Measurements from ENCODE around the gene ZNF653.
"Not testable (repeated sequence)": the region's sequence is repeated elsewhere in the genome, so short reads cannot be mapped to it uniquely, and the experiment has no call there.

ZNF653 gene

GRCh38 chr19:11437955-11438354 is 67.7 kb downstream of the ZNF653 start:
- Histone ChIP-seq H3K9me3 (ENCODE audit: control insufficient read depth, insufficient read depth, low read depth, low read length) (no peaks in the 10 kb centered on the region), H3K27ac (ENCODE audit: low read depth, low read length) (no peak overlapping the region), H3K36me3 (ENCODE audit: control insufficient read depth, insufficient read depth, low read length) (peaks cover 62% of the 10 kb centered on the region), H3K4me3 (ENCODE audit: low read depth, low read length) (no peak overlapping the region), H3K4me1 (ENCODE audit: control insufficient read depth, insufficient read depth, low read length) (peaks cover 6% of the 10 kb centered on the region), H3K27me3 (ENCODE audit: control insufficient read depth, insufficient read depth, low read length) (no peaks in the 10 kb centered on the region), H3K9ac (ENCODE audit: low read length) (no peak overlapping the region)

- Histone ChIP-seq H3K27me3 (ENCODE audit: control insufficient read depth, insufficient read depth, low read length) (no peaks in the 10 kb centered on the region), H3K9me3 (ENCODE audit: control insufficient read depth, insufficient read depth, low read depth, low read length) (no peaks in the 10 kb centered on the region), H3K27ac (ENCODE audit: low read depth, low read length) (peak overlapping the region; percentile 88), H3K9ac (ENCODE audit: low read length) (peak overlapping the region; percentile 98), H3K4me3 (ENCODE audit: low read depth, low read length) (peak overlapping the region; percentile 100), H3K36me3 (ENCODE audit: control insufficient read depth, insufficient read depth, low read length) (peaks cover 41% of the 10 kb centered on the region), H3K4me1 (ENCODE audit: control insufficient read depth, insufficient read depth, low read length) (peaks cover 6% of the 10 kb centered on the region)
Measured at GRCh38 chr19:11435833-11436313, 69.8 kb downstream of the ZNF653 start.

GRCh38 chr19:11435057-11435832 is 70.4 kb downstream of the ZNF653 start, which contains the start of the genes ODAD3 and PRKCSH:
Gene ODAD3, minus strand, starts transcription at chr19:11435121. Its CDS starts 105 bp downstream, at chr19:11435016.
Gene PRKCSH, plus strand, starts transcription at chr19:11435635. Its CDS starts 483 bp downstream, at chr19:11436118.
- H3K4me1 ChIP-seq (ENCODE audit: control insufficient read depth, insufficient read depth, low read length) = peaks cover 6% of the 10 kb centered on the region
- H3K9ac ChIP-seq (ENCODE audit: low read length) = peak within 1 kb of the TSS; percentile 98
- H3K36me3 ChIP-seq (ENCODE audit: control insufficient read depth, insufficient read depth, low read length) = peaks cover 35% of the 10 kb centered on the region
- no peaks in the 10 kb centered on the region for H3K27me3 ChIP-seq (ENCODE audit: control insufficient read depth, insufficient read depth, low read length)
- peak within 1 kb of the TSS; percentile 88 for H3K27ac ChIP-seq (ENCODE audit: low read depth, low read length)
- no peaks in the 10 kb centered on the region for H3K9me3 ChIP-seq (ENCODE audit: control insufficient read depth, insufficient read depth, low read depth, low read length)
- peak within 1 kb of the TSS; percentile 100 for H3K4me3 ChIP-seq (ENCODE audit: low read depth, low read length)

GRCh38 chr19:11434703-11435056 is 71.0 kb downstream of the ZNF653 start:
- H3K4me1 ChIP-seq (ENCODE audit: control insufficient read depth, insufficient read depth, low read length) = peaks cover 6% of the 10 kb centered on the region
- H3K9me3 ChIP-seq (ENCODE audit: control insufficient read depth, insufficient read depth, low read depth, low read length) = no peaks in the 10 kb centered on the region
- no peaks in the 10 kb centered on the region for H3K27me3 ChIP-seq (ENCODE audit: control insufficient read depth, insufficient read depth, low read length)
- H3K27ac ChIP-seq (ENCODE audit: low read depth, low read length) = no peak overlapping the region
- H3K4me3 ChIP-seq (ENCODE audit: low read depth, low read length) = peak overlapping the region; percentile 100
- peaks cover 31% of the 10 kb centered on the region for H3K36me3 ChIP-seq (ENCODE audit: control insufficient read depth, insufficient read depth, low read length)
- peak overlapping the region; percentile 5 for H3K9ac ChIP-seq (ENCODE audit: low read length)

- not testable (repeated sequence) for H3K27me3 ChIP-seq (ENCODE audit: control insufficient read depth, insufficient read depth, low read length); H3K9me3 ChIP-seq (ENCODE audit: control insufficient read depth, insufficient read depth, low read depth, low read length); H3K27ac ChIP-seq (ENCODE audit: low read depth, low read length); H3K4me1 ChIP-seq (ENCODE audit: control insufficient read depth, insufficient read depth, low read length); H3K4me3 ChIP-seq (ENCODE audit: low read depth, low read length); H3K9ac ChIP-seq (ENCODE audit: low read length)
- H3K36me3 ChIP-seq (ENCODE audit: control insufficient read depth, insufficient read depth, low read length) = peaks cover 24% of the 10 kb centered on the region
Measured at GRCh38 chr19:11433526-11433925, 72.1 kb downstream of the ZNF653 start.

Measured in HUES6 (cell line).